Stomach (tissue), 4 donors: ENCODE measurements around the gene RPH3AL.
A peak's percentile ranks its signal among the peaks of the same experiment; 100 is the strongest.

ENCODE experiments used
- CTCF ChIP-seq, 7 experiments: fragments of 450-650 bp in 4 of 7; fragments of 200-600 bp in 3 of 7; sonication (generic) in 3 of 7; IDR thresholded peaks; one replicate each; pipeline ENCODE4 v1.5.1; 2016 to 2019; ENCODE audit warnings: antibody characterized with exemption in 7 of 7, control low read depth in 2 of 7, mild to moderate bottlenecking in 1 of 7
- POLR2A ChIP-seq, 4 donors: fragments of 450-650 bp; IDR thresholded peaks; one replicate each; pipeline ENCODE4 v1.6.1; 2016; ENCODE audit warnings: antibody characterized with exemption in 4 of 4, control low read depth in 2 of 4, mild to moderate bottlenecking in 1 of 4, moderate library complexity in 1 of 4
- POLR2AphosphoS5 ChIP-seq, 3 donors: sonication (generic); formaldehyde crosslinking; IDR thresholded peaks; one replicate each; pipeline ENCODE4 v1.6.1; 2016; ENCODE audit warnings: antibody characterized with exemption in 3 of 3

- TF ChIP-seq POLR2A (IDR thresholded peaks at IDR 0.05), result no peak
- TF ChIP-seq CTCF (IDR thresholded peaks at IDR 0.05), result peak in 1 of 7 experiments; percentile 11
- no peak for TF ChIP-seq POLR2AphosphoS5 (IDR thresholded peaks at IDR 0.05)
Measured at GRCh38 chr17:245020-245419, 107.6 kb downstream of the RPH3AL start.
